ENCODE measurements around the gene SPTBN2.

The SPTBN2 gene

GRCh38 chr11:66637557-66638176, 91.3 kb downstream of the SPTBN2 start:
- no peak for DNase-seq

- DNase-seq = no peak
Observed at GRCh38 chr11:66636411-66636810, 92.6 kb downstream of the SPTBN2 start.

All from activated naive CD4-positive, alpha-beta T cell treated with anti-CD3 and anti-CD28 coated beads, Interleukin-2, amount 50 U/mL, for 16 hours (primary cell).